K562 (cell line): ENCODE measurements around the gene ATXN7L2. TPM values are rescaled to one million over a fixed set of nuclear protein-coding genes. Genes with fewer than 3 reads are reported as not detected.

ENCODE experiments used
- CCNT2 ChIP-seq: IDR thresholded peaks from 2 replicates; pipeline ENCODE4 v1.6.1; 2011; ENCODE audit warnings: borderline replicate concordance, low read depth, mild to moderate bottlenecking, moderate library complexity, mixed read lengths, low read length; ENCODE audit not compliant: insufficient read length; ENCODE audit errors: extremely low read depth
- CTBP1 ChIP-seq: fragments of 450-650 bp; IDR thresholded peaks from 2 replicates; pipeline ENCODE4 v1.6.1; 2016; ENCODE audit warnings: borderline replicate concordance
- EWSR1 ChIP-seq: fragments of 450-650 bp; IDR thresholded peaks from 2 replicates; pipeline ENCODE4 v1.6.1; 2018; ENCODE audit warnings: borderline replicate concordance, mild to moderate bottlenecking, low read depth, moderate library complexity; ENCODE audit not compliant: partially characterized antibody
- GABPB1 ChIP-seq: sonication (generic); formaldehyde crosslinking; IDR thresholded peaks from 2 replicates; pipeline ENCODE4 v1.8.0; 2022; ENCODE audit warnings: mild to moderate bottlenecking, missing genetic modification reagents
- HCFC1 ChIP-seq: IDR thresholded peaks from 2 replicates; pipeline ENCODE4 v1.6.1; 2012; ENCODE audit warnings: low read depth, low read length, improper control_type of control experiment
- KLF13 ChIP-seq: fragments of 450-650 bp; IDR thresholded peaks from 2 replicates; pipeline ENCODE4 v1.6.1; 2016; ENCODE audit warnings: missing genetic modification characterization, low read depth, mild to moderate bottlenecking, missing compliant biosample characterization, moderate library complexity, borderline replicate concordance
- NR1H2 ChIP-seq: sonication (generic); formaldehyde crosslinking; IDR thresholded peaks from 2 replicates; pipeline ENCODE4 v1.4.0; 2020; ENCODE audit warnings: mild to moderate bottlenecking, missing genetic modification reagents
- SUPT5H ChIP-seq: fragments of 450-650 bp; IDR thresholded peaks from 2 replicates; pipeline ENCODE4 v1.6.1; 2016
- ZBTB17 ChIP-seq: fragments of 450-650 bp; formaldehyde crosslinking; IDR thresholded peaks from 2 replicates; pipeline ENCODE4 v1.4.0; 2020; ENCODE audit warnings: mild to moderate bottlenecking
- ZNF239 ChIP-seq: fragments of 250-450 bp; sonication (Bioruptor Pico); IDR thresholded peaks from 2 replicates; pipeline ENCODE4 v1.4.0; 2020; ENCODE audit warnings: mild to moderate bottlenecking
- ZNF436 ChIP-seq: fragments of 250-450, 450-650 bp; sonication (Bioruptor Pico); formaldehyde crosslinking; IDR thresholded peaks from 2 replicates; pipeline ENCODE4 v1.7.0; 2020; ENCODE audit warnings: mild to moderate bottlenecking
- polyA plus RNA-seq, 8 experiments: library from polyadenylated mRNA; depleted of rRNA in 4 of 8; stranded (reverse) in 5 of 8; unstranded in 3 of 8; fragments of >200 nt; fragmentation: Nextera tagmentation in 2 of 8; fragmentation: Illumina TruSeq in 1 of 8; extraction: Ambion mirVana in 2 of 8; extraction: Trizol in 1 of 8; gene quantifications; 2 replicates each; pipeline versions ENCODE4 v1.2.1 to v1.2.3, GENCODE V29; 2011 to 2014; ENCODE audit warnings: inconsistent platforms in 1 of 8, missing spikeins in 1 of 8
- total RNA-seq, 7 experiments: library from RNA; depleted of rRNA in 6 of 7; stranded (reverse); fragments of >200 nt in 6 of 7; fragmentation: Illumina TruSeq in 2 of 7; extraction: Trizol in 2 of 7; gene quantifications; 2 replicates each; pipeline versions ENCODE4 v1.2.1 to v1.2.3, GENCODE V29; 2011 to 2021; ENCODE audit warnings: low replicate concordance in 1 of 7
- TF ChIP-seq, protein P1 (sequence below), 2 experiments: fragments of 450-650 bp in 1 of 2; sonication (generic) in 1 of 2; formaldehyde crosslinking in 1 of 2; IDR thresholded peaks; 2 replicates each; pipeline versions ENCODE4 v1.7.1 to v1.9.0; 2016 to 2022; ENCODE audit warnings: inconsistent platforms in 1 of 2, mild to moderate bottlenecking in 1 of 2, missing genetic modification reagents in 1 of 2
- TF ChIP-seq, protein P2 (sequence below): conservative IDR thresholded peaks from 2 replicates; pipeline ENCODE4 v1.6.1; 2011; ENCODE audit warnings: low read depth, mild to moderate bottlenecking, low read length; ENCODE audit not compliant: control insufficient read depth
- TF ChIP-seq, protein P3 (sequence below): sonication (generic); formaldehyde crosslinking; IDR thresholded peaks from 2 replicates; pipeline ENCODE4 v1.9.0; 2022; ENCODE audit warnings: mild to moderate bottlenecking, missing genetic modification reagents
- TF ChIP-seq, protein P4 (sequence below): fragments of 450-650 bp; IDR thresholded peaks from 2 replicates; pipeline ENCODE4 v1.6.1; 2017; ENCODE audit warnings: mild to moderate bottlenecking, moderate library complexity

Gene ATXN7L2
- total and polyA plus RNA-seq, 9 of the 15 experiments (the other 6 are each of a cell fraction or from before 2014, with no cell fraction given), result 0.21 to 10.4 (median 5.8) TPM

DNA sequence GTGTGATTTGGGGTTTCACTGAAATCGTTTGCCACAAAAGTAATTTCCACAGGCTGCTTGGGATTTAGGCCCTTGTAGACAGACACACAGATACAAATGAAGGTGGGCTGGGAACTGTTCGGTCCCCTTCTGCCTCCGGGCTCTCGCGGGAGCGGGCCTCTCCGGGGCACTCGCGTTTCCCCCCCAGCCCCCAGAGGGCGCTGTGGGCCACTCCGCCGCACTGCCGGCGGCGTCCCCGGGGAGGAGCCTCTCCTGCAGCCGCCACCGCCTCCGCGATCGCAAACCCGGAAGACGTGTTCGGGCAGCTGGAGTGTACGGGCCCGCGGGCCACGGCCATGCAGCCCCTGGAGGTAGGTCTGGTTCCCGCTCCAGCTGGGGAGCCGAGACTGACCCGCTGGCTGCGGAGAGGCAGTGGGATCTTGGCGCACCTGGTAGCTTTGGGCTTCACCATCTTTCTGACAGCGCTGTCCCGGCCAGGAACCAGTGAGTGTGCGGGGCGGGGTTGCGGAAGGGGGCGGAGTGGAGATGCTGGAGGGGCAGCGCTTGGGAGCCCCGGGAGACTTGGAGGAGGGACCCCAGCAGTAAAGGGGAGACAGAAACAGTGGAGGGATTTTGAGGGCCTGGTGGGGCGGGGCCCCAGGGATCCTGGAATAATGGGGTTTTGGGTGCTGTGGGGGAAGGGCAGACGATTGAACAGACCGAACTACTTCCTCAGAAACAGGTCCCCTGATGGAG is 10.3 kb downstream of the ATXN7L2 start, which contains the start of gene CYB561D1 (continued):
- TF ChIP-seq, protein P1, sequence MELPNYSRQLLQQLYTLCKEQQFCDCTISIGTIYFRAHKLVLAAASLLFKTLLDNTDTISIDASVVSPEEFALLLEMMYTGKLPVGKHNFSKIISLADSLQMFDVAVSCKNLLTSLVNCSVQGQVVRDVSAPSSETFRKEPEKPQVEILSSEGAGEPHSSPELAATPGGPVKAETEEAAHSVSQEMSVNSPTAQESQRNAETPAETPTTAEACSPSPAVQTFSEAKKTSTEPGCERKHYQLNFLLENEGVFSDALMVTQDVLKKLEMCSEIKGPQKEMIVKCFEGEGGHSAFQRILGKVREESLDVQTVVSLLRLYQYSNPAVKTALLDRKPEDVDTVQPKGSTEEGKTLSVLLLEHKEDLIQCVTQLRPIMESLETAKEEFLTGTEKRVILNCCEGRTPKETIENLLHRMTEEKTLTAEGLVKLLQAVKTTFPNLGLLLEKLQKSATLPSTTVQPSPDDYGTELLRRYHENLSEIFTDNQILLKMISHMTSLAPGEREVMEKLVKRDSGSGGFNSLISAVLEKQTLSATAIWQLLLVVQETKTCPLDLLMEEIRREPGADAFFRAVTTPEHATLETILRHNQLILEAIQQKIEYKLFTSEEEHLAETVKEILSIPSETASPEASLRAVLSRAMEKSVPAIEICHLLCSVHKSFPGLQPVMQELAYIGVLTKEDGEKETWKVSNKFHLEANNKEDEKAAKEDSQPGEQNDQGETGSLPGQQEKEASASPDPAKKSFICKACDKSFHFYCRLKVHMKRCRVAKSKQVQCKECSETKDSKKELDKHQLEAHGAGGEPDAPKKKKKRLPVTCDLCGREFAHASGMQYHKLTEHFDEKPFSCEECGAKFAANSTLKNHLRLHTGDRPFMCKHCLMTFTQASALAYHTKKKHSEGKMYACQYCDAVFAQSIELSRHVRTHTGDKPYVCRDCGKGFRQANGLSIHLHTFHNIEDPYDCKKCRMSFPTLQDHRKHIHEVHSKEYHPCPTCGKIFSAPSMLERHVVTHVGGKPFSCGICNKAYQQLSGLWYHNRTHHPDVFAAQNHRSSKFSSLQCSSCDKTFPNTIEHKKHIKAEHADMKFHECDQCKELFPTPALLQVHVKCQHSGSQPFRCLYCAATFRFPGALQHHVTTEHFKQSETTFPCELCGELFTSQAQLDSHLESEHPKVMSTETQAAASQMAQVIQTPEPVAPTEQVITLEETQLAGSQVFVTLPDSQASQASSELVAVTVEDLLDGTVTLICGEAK (IDR thresholded peaks at IDR 0.05), result peak; percentile 63; the same call in 1 of the 2 replicates
- TF ChIP-seq, protein P1 (CRISPR knock-in tag; IDR thresholded peaks at IDR 0.05), result no peak
- peak; percentile 89 for TF ChIP-seq CTBP1
- TF ChIP-seq, protein P2, sequence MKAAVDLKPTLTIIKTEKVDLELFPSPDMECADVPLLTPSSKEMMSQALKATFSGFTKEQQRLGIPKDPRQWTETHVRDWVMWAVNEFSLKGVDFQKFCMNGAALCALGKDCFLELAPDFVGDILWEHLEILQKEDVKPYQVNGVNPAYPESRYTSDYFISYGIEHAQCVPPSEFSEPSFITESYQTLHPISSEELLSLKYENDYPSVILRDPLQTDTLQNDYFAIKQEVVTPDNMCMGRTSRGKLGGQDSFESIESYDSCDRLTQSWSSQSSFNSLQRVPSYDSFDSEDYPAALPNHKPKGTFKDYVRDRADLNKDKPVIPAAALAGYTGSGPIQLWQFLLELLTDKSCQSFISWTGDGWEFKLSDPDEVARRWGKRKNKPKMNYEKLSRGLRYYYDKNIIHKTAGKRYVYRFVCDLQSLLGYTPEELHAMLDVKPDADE, result peak; percentile 66; the same call in 1 of the 2 replicates
- TF ChIP-seq, protein P3, sequence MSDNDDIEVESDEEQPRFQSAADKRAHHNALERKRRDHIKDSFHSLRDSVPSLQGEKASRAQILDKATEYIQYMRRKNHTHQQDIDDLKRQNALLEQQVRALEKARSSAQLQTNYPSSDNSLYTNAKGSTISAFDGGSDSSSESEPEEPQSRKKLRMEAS (CRISPR knock-in tag), result peak; percentile 71
- peak; percentile 43; the same call in 1 of the 2 replicates for TF ChIP-seq ZBTB17 (CRISPR knock-in tag)
- TF ChIP-seq KLF13 (tag), result peak; percentile 87
- peak; percentile 67 for TF ChIP-seq HCFC1
- TF ChIP-seq SUPT5H, result peak; percentile 83
- TF ChIP-seq, protein P4, sequence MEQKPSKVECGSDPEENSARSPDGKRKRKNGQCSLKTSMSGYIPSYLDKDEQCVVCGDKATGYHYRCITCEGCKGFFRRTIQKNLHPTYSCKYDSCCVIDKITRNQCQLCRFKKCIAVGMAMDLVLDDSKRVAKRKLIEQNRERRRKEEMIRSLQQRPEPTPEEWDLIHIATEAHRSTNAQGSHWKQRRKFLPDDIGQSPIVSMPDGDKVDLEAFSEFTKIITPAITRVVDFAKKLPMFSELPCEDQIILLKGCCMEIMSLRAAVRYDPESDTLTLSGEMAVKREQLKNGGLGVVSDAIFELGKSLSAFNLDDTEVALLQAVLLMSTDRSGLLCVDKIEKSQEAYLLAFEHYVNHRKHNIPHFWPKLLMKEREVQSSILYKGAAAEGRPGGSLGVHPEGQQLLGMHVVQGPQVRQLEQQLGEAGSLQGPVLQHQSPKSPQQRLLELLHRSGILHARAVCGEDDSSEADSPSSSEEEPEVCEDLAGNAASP, result no peak
- peak; percentile 81; the same call in 1 of the 2 replicates for TF ChIP-seq GABPB1 (CRISPR knock-in tag)
- no peak for TF ChIP-seq ZNF436
- TF ChIP-seq ZNF239 (CRISPR knock-in tag), result no peak
- no peak for TF ChIP-seq EWSR1
- TF ChIP-seq NR1H2 (CRISPR knock-in tag), result peak; percentile 74; the same call in 1 of the 2 replicates
- TF ChIP-seq CCNT2, result peak; percentile 83
